ENCODE data around the gene PLCB1.

GRCh38 chr20:8527998-8528723, 396.1 kb downstream of the PLCB1 start:
- TF ChIP-seq CTCF (IDR thresholded peaks at IDR 0.05) (no peak), POLR2A (IDR thresholded peaks at IDR 0.05; ENCODE audit: low read depth) (no peak)

Measured in esophagus muscularis mucosa (tissue), 3 donors.